GM13977 (cell line): ENCODE results near the gene ST6GAL1.

ENCODE experiments used
- DNase-seq: peaks from one replicate; pipeline ENCODE4 v3.0.0; 2012; ENCODE audit warnings: low spot score
- CTCF ChIP-seq: IDR thresholded peaks from 2 replicates; pipeline ENCODE4 v1.5.1; 2012; ENCODE audit warnings: mild to moderate bottlenecking, control low read depth; ENCODE audit not compliant: insufficient read depth; ENCODE audit errors: extremely low read depth, missing control alignments
- in situ Hi-C: fragments of 300-500 bp; cut with MboI; formaldehyde crosslinking; loops from one replicate; pipeline ENCODE4 v1.12.0; 2022; ENCODE audit warnings: low sequenced_read_pairs, low pct_unique_long_range_greater_than_20kb, mixed read lengths, inconsistent platforms; ENCODE audit not compliant: unreplicated experiment

ST6GAL1 gene

GRCh38 chr3:186973702-186974101, 43.4 kb downstream of the ST6GAL1 start:
- TF ChIP-seq CTCF = no peak
- no peak for DNase-seq
- in situ Hi-C loops = no loop called here

GRCh38 chr3:186974824-186975313, 44.5 kb downstream of the ST6GAL1 start:
- DNase-seq = no peak
- no peak for TF ChIP-seq CTCF
- in situ Hi-C loops = no loop called here

GRCh38 chr3:186975726-186976125, 45.4 kb downstream of the ST6GAL1 start:
- DNase-seq = no peak
- no peak for TF ChIP-seq CTCF
- in situ Hi-C loops = no loop called here

- no peak for DNase-seq
Measured at GRCh38 chr3:186976837-186977750, 46.8 kb downstream of the ST6GAL1 start.

GRCh38 chr3:186978712-186979111, 48.4 kb downstream of the ST6GAL1 start:
- TF ChIP-seq CTCF = no peak
- in situ Hi-C loops = no loop called here
- DNase-seq = no peak

More at GRCh38 chr3:186976837-186977750, 46.8 kb downstream of the ST6GAL1 start:
- in situ Hi-C loops = no loop called here
- no peak for TF ChIP-seq CTCF

GRCh38 chr3:186979852-186980251, 49.5 kb downstream of the ST6GAL1 start:
- in situ Hi-C loops = no loop called here
- no peak for DNase-seq
- TF ChIP-seq CTCF = no peak
